Ishikawa (cell line): ENCODE data around the gene GPR153.

Source experiments
- CEBPB ChIP-seq: IDR thresholded peaks from 2 replicates; pipeline ENCODE4 v1.6.1; 2012
- CREB1 ChIP-seq: IDR thresholded peaks from 2 replicates; pipeline ENCODE4 v1.6.1; 2012; ENCODE audit warnings: low read depth
- EGR1 ChIP-seq: IDR thresholded peaks from 2 replicates; pipeline ENCODE4 v1.6.1; 2012
- EP300 ChIP-seq: IDR thresholded peaks from 2 replicates; pipeline ENCODE4 v1.6.1; 2012; ENCODE audit warnings: borderline replicate concordance
- FOXM1 ChIP-seq: IDR thresholded peaks from 2 replicates; pipeline ENCODE4 v1.6.1; 2012; ENCODE audit warnings: low read depth, borderline replicate concordance
- MAX ChIP-seq: IDR thresholded peaks from 2 replicates; pipeline ENCODE4 v1.6.1; 2012
- NFIC ChIP-seq: IDR thresholded peaks from 2 replicates; pipeline ENCODE4 v1.6.1; 2012
- RAD21 ChIP-seq: IDR thresholded peaks from 2 replicates; pipeline ENCODE4 v1.6.1; 2012; ENCODE audit warnings: low read depth
- REST ChIP-seq: IDR thresholded peaks from 2 replicates; pipeline ENCODE4 v1.6.1; 2012; ENCODE audit warnings: low read depth, mild to moderate bottlenecking
- TAF1 ChIP-seq: IDR thresholded peaks from 2 replicates; pipeline ENCODE4 v1.6.1; 2012; ENCODE audit warnings: low read depth, mild to moderate bottlenecking
- TCF12 ChIP-seq: IDR thresholded peaks from 2 replicates; pipeline ENCODE4 v1.6.1; 2012; ENCODE audit warnings: low read depth
- TEAD4 ChIP-seq: IDR thresholded peaks from 2 replicates; pipeline ENCODE4 v1.6.1; 2012
- USF1 ChIP-seq: IDR thresholded peaks from 2 replicates; pipeline ENCODE4 v1.6.1; 2012
- YY1 ChIP-seq: IDR thresholded peaks from 2 replicates; pipeline ENCODE4 v1.6.1; 2012; ENCODE audit warnings: low read depth
- ZBTB7A ChIP-seq: IDR thresholded peaks from 2 replicates; pipeline ENCODE4 v1.6.1; 2012; ENCODE audit warnings: low read depth

Gene GPR153

GRCh38 chr1:6246497-6247467 lies 14.1 kb downstream of the GPR153 start:
- TF ChIP-seq TAF1 (no peak), REST (no peak), RAD21 (peak; percentile 94), EP300 (no peak), ZBTB7A (peak; percentile 63; the same call in 1 of the 2 replicates), CREB1 (no peak), TEAD4 (no peak)

GRCh38 chr1:6245869-6246496 lies 14.9 kb downstream of the GPR153 start:
- TF ChIP-seq EGR1 (peak; percentile 52; the same call in 1 of the 2 replicates), CEBPB (no peak)

GRCh38 chr1:6245086-6245868 lies 15.6 kb downstream of the GPR153 start:
- TF ChIP-seq REST (peak; percentile 97), EP300 (peak; percentile 31), FOXM1 (no peak), TEAD4 (no peak), TCF12 (peak; percentile 44; the same call in 1 of the 2 replicates), CEBPB (no peak), USF1 (0 out of 2 replicates have a peak, but pooled peaks have one; percentile 19), EGR1 (no peak), TAF1 (no peak), MAX (peak; percentile 73), NFIC (no peak; the same call in 1 of the 2 replicates), YY1 (no peak), CREB1 (no peak), RAD21 (peak; percentile 79)

- TF ChIP-seq REST (peak; percentile 19; the same call in 1 of the 2 replicates), CEBPB (no peak)
Observed at GRCh38 chr1:6244401-6245049, 16.4 kb downstream of the GPR153 start.
